HG02840 (cell line): ENCODE measurements around the gene PALLD.

Experiments used
- ATAC-seq: cut with Tn5 transposase; IDR thresholded peaks from one replicate; pipeline ENCODE4 v1.9.1; 2021; ENCODE audit warnings: mild to moderate bottlenecking, moderate library complexity, moderate number of reproducible peaks; ENCODE audit not compliant: unreplicated experiment, low FRiP score

The PALLD gene

GRCh38 chr4:168773388-168774195 lies 276.7 kb downstream of the PALLD start:
- ATAC-seq: no peak

GRCh38 chr4:168776382-168776781 lies 279.5 kb downstream of the PALLD start:
- no peak for ATAC-seq

- no peak for ATAC-seq
Observed at GRCh38 chr4:168777277-168777965, 280.6 kb downstream of the PALLD start.

GRCh38 chr4:168781341-168781740 lies 284.5 kb downstream of the PALLD start:
- ATAC-seq: no peak

- no peak for ATAC-seq
Observed at GRCh38 chr4:168781926-168782325, 285.1 kb downstream of the PALLD start.

GRCh38 chr4:168782439-168782838 lies 285.6 kb downstream of the PALLD start:
- ATAC-seq: no peak

- ATAC-seq: no peak
Observed at GRCh38 chr4:168784786-168785461, 288.1 kb downstream of the PALLD start.

GRCh38 chr4:168787334-168787733 lies 290.5 kb downstream of the PALLD start:
- no peak for ATAC-seq

- no peak for ATAC-seq
Observed at GRCh38 chr4:168787801-168788595, 291.1 kb downstream of the PALLD start.

GRCh38 chr4:168790898-168791297 lies 294.0 kb downstream of the PALLD start:
- ATAC-seq: no peak

- ATAC-seq: no peak
Observed at GRCh38 chr4:168791376-168791775, 294.5 kb downstream of the PALLD start.

- ATAC-seq: no peak
Observed at GRCh38 chr4:168793542-168793941, 296.7 kb downstream of the PALLD start.

- no peak for ATAC-seq
Observed at GRCh38 chr4:168794092-168794707, 297.3 kb downstream of the PALLD start.

- ATAC-seq: no peak
Observed at GRCh38 chr4:168794881-168795280, 298.0 kb downstream of the PALLD start.

GRCh38 chr4:168795346-168795745 lies 298.5 kb downstream of the PALLD start:
- ATAC-seq: no peak

GRCh38 chr4:168796362-168797106 lies 299.7 kb downstream of the PALLD start:
- ATAC-seq: no peak

GRCh38 chr4:168797194-168797593 lies 300.3 kb downstream of the PALLD start:
- no peak for ATAC-seq

- ATAC-seq: no peak
Observed at GRCh38 chr4:168797738-168798375, 301.0 kb downstream of the PALLD start.

GRCh38 chr4:168800926-168801325 lies 304.1 kb downstream of the PALLD start:
- no peak for ATAC-seq
